PC-9 (cell line): ENCODE data around the gene FCHSD1. TPM values are rescaled to one million over a fixed set of nuclear protein-coding genes. Genes with fewer than 3 reads are reported as not detected.
A peak's percentile ranks its signal among the peaks of the same experiment; 100 is the strongest.

Source experiments
- BruUV-seq: library from RNA; stranded (reverse); fragments of 400-500 nt; replicated peaks from 2 replicates; lab custom pipeline; 2021; lab: Mats Ljungman, UMichigan
- CTCF ChIA-PET: fragments of 300-600 bp; sonication (Branson Sonifier 250); formaldehyde crosslinking; loops from one replicate; lab custom pipeline; 2022; ENCODE audit warnings: antibody characterized with exemption; lab: Charles Lee
- POLR2A ChIA-PET: fragments of 300-600 bp; sonication (Branson Sonifier 250); formaldehyde crosslinking; loops from one replicate; lab custom pipeline; 2022; ENCODE audit warnings: antibody characterized with exemption; ENCODE audit not compliant: unreplicated experiment; lab: Charles Lee
- DNase-seq, 2 experiments: peaks; one replicate each; pipeline versions ENCODE4 v3.0.0 to v3.0.0-alpha.2; 2015 to 2022; ENCODE audit warnings: mixed read lengths in 1 of 2
- H2AFZ ChIP-seq: fragments of 200-600 bp; sonication (generic); 2 replicates; pipeline ENCODE4 v1.8.1; 2017; ENCODE audit warnings: antibody characterized with exemption
- H3F3A ChIP-seq: fragments of 200-600 bp; sonication (generic); 2 replicates; pipeline ENCODE4 v1.8.1; 2017; ENCODE audit warnings: antibody characterized with exemption, mild to moderate bottlenecking, low read depth; ENCODE audit not compliant: insufficient read depth
- H3K27ac ChIP-seq: fragments of 200-600 bp; sonication (generic); 2 replicates; pipeline ENCODE4 v1.6.1; 2016; ENCODE audit warnings: mixed run types
- H3K27me3 ChIP-seq: fragments of 200-600 bp; sonication (generic); 2 replicates; pipeline ENCODE4 v1.6.1; 2016; ENCODE audit warnings: low read depth, mixed run types; ENCODE audit not compliant: insufficient read depth
- H3K36me3 ChIP-seq: fragments of 200-600 bp; sonication (generic); 2 replicates; pipeline ENCODE4 v1.6.1; 2016; ENCODE audit warnings: low read depth, mixed run types
- H3K4me1 ChIP-seq: fragments of 200-600 bp; sonication (generic); replicated peaks from 2 replicates; pipeline ENCODE4 v1.6.1; 2016; ENCODE audit warnings: mixed run types; ENCODE audit not compliant: insufficient read depth
- H3K4me2 ChIP-seq: fragments of 200-600 bp; sonication (generic); 2 replicates; pipeline ENCODE4 v1.6.1; 2017; ENCODE audit warnings: mixed run types
- H3K4me3 ChIP-seq: fragments of 200-600 bp; sonication (generic); 2 replicates; pipeline ENCODE4 v1.6.1; 2016; ENCODE audit warnings: mixed run types
- H3K79me2 ChIP-seq: fragments of 200-600 bp; sonication (generic); 2 replicates; pipeline ENCODE4 v1.6.1; 2017; ENCODE audit warnings: low read depth, mixed run types
- H3K9me2 ChIP-seq: fragments of 200-600 bp; sonication (generic); 2 replicates; pipeline ENCODE4 v1.8.1; 2017; ENCODE audit warnings: mild to moderate bottlenecking; ENCODE audit not compliant: insufficient read depth
- H3K9me3 ChIP-seq: fragments of 200-600 bp; sonication (generic); 2 replicates; pipeline ENCODE4 v1.8.1; 2016; ENCODE audit warnings: low read depth; ENCODE audit not compliant: insufficient read depth
- H4K20me1 ChIP-seq: fragments of 200-600 bp; sonication (generic); 2 replicates; pipeline ENCODE4 v1.8.1; 2017; ENCODE audit not compliant: insufficient read depth
- CTCF ChIP-seq: fragments of 200-600 bp; sonication (generic); conservative IDR thresholded peaks from 2 replicates; pipeline ENCODE4 v1.6.1; 2017; ENCODE audit warnings: mixed run types, antibody characterized with exemption, mild to moderate bottlenecking, moderate library complexity
- EZH2 ChIP-seq: fragments of 200-600 bp; sonication (generic); IDR thresholded peaks from 2 replicates; pipeline ENCODE4 v1.8.0; 2017; ENCODE audit warnings: antibody characterized with exemption, low read depth
- intact Hi-C: fragments of 100-400 bp; cut with micrococcal nuclease; formaldehyde crosslinking; loops from one replicate; pipeline ENCODE4 v1.10.0; 2022; ENCODE audit not compliant: unreplicated experiment
- total RNA-seq: library from RNA; stranded (reverse); gene quantifications from 2 replicates; pipeline ENCODE4 v1.2.3, GENCODE V29; 2021

The FCHSD1 gene
- total RNA-seq, 1 experiment from 2014 or later = 36.4 TPM

GRCh38 chr5:141597814-141598213 is 53.4 kb downstream of the FCHSD1 start:
- ChIA-PET CTCF (no interaction called here), POLR2A (no interaction called here)
- intact Hi-C loops = loop anchor here (10.0 kb wide), 1 partner anchor 367 kb away; the partner anchor contains the start of gene RNF14
- H2AFZ ChIP-seq = no peak overlapping the region
- no peaks in the 10 kb centered on the region for H3K4me1 ChIP-seq
- no peak for TF ChIP-seq CTCF
- TF ChIP-seq EZH2 = no peak
- H3K79me2 ChIP-seq = peaks cover 79% of the 10 kb centered on the region
- no peak overlapping the region for H3K4me3 ChIP-seq
- H3K27me3 ChIP-seq = no peaks in the 10 kb centered on the region
- peaks cover 20% of the 10 kb centered on the region for H4K20me1 ChIP-seq
- H3K9me3 ChIP-seq = no peaks in the 10 kb centered on the region
- 0 out of 2 replicates have a peak, but pooled peaks cover 2% of the 10 kb centered on the region for H3F3A ChIP-seq
- H3K36me3 ChIP-seq = no peaks in the 10 kb centered on the region
- no peak for DNase-seq
- BruUV-seq = no TSS peak
- H3K27ac ChIP-seq = no peak overlapping the region
- H3K9me2 ChIP-seq = no peaks in the 10 kb centered on the region
- no peak overlapping the region for H3K4me2 ChIP-seq

GRCh38 chr5:141597394-141597793 is 53.8 kb downstream of the FCHSD1 start:
- no peaks in the 10 kb centered on the region for H3K9me2 ChIP-seq
- no peak overlapping the region for H2AFZ ChIP-seq
- H3K4me3 ChIP-seq = no peak overlapping the region
- peaks cover 24% of the 10 kb centered on the region for H4K20me1 ChIP-seq
- peaks cover 79% of the 10 kb centered on the region for H3K79me2 ChIP-seq
- TF ChIP-seq EZH2 (no peak), CTCF (no peak)
- no peak overlapping the region for H3K27ac ChIP-seq
- H3F3A ChIP-seq = 0 out of 2 replicates have a peak, but pooled peaks cover 6% of the 10 kb centered on the region
- CTCF ChIA-PET = interaction anchor here (1.1 kb wide), 1 partner anchor 21 kb away, joined by 5 read pairs; the partner anchor contains the start of gene DIAPH1
- intact Hi-C loops = loop anchor here (10.0 kb wide), 1 partner anchor 367 kb away; the partner anchor contains the start of gene RNF14
- no peaks in the 10 kb centered on the region for H3K27me3 ChIP-seq
- 0 out of 2 replicates have a peak, but pooled peaks cover under 1% of the 10 kb centered on the region for H3K36me3 ChIP-seq
- no TSS peak for BruUV-seq
- POLR2A ChIA-PET = no interaction called here
- no peak overlapping the region for H3K4me2 ChIP-seq
- no peaks in the 10 kb centered on the region for H3K4me1 ChIP-seq
- H3K9me3 ChIP-seq = no peaks in the 10 kb centered on the region
- peak in 1 of 2 experiments; percentile 36 for DNase-seq

GRCh38 chr5:141596867-141597266 is 54.4 kb downstream of the FCHSD1 start:
- no peaks in the 10 kb centered on the region for H3K4me1 ChIP-seq
- H3F3A ChIP-seq = 0 out of 2 replicates have a peak, but pooled peaks cover 8% of the 10 kb centered on the region
- BruUV-seq = no TSS peak
- H4K20me1 ChIP-seq = peaks cover 27% of the 10 kb centered on the region
- H3K27me3 ChIP-seq = no peaks in the 10 kb centered on the region
- DNase-seq = no peak
- H3K27ac ChIP-seq = no peak overlapping the region
- no peak overlapping the region for H2AFZ ChIP-seq
- no peak overlapping the region for H3K4me2 ChIP-seq
- ChIA-PET CTCF (interaction anchor here (1.1 kb wide), 1 partner anchor 22 kb away, joined by 5 read pairs; the partner anchor contains the start of gene DIAPH1), POLR2A (no interaction called here)
- no peaks in the 10 kb centered on the region for H3K9me3 ChIP-seq
- H3K79me2 ChIP-seq = peaks cover 77% of the 10 kb centered on the region
- 0 out of 2 replicates have a peak, but pooled peaks cover 3% of the 10 kb centered on the region for H3K36me3 ChIP-seq
- no peak for TF ChIP-seq CTCF
- TF ChIP-seq EZH2 = no peak
- intact Hi-C loops = loop anchor here (10.0 kb wide), 1 partner anchor 368 kb away; the partner anchor contains the start of gene RNF14
- H3K4me3 ChIP-seq = no peak overlapping the region
- H3K9me2 ChIP-seq = no peaks in the 10 kb centered on the region
